Esophagus muscularis mucosa (tissue), 4 donors: Measurements from ENCODE around the gene DEUP1.

Source experiments
- EP300 ChIP-seq: sonication (generic); formaldehyde crosslinking; IDR thresholded peaks from one replicate; pipeline ENCODE4 v1.6.1; 2017; ENCODE audit warnings: antibody characterized with exemption
- POLR2A ChIP-seq: fragments of 450-650 bp; IDR thresholded peaks from one replicate; pipeline ENCODE4 v1.6.1; 2017; ENCODE audit warnings: antibody characterized with exemption, moderate library complexity, mild to moderate bottlenecking, low read depth
- POLR2AphosphoS5 ChIP-seq, 2 donors: sonication (generic); formaldehyde crosslinking; IDR thresholded peaks; one replicate each; pipeline ENCODE4 v1.6.1; 2017; ENCODE audit warnings: antibody characterized with exemption in 2 of 2
- TF ChIP-seq, protein P1 (sequence below), 3 experiments: fragments of 200-600 bp in 2 of 3; fragments of 450-650 bp in 1 of 3; sonication (generic) in 2 of 3; IDR thresholded peaks; one replicate each; pipeline ENCODE4 v1.5.1; 2017 to 2019; ENCODE audit warnings: antibody characterized with exemption in 3 of 3, mild to moderate bottlenecking in 2 of 3, moderate library complexity in 1 of 3

DNA sequence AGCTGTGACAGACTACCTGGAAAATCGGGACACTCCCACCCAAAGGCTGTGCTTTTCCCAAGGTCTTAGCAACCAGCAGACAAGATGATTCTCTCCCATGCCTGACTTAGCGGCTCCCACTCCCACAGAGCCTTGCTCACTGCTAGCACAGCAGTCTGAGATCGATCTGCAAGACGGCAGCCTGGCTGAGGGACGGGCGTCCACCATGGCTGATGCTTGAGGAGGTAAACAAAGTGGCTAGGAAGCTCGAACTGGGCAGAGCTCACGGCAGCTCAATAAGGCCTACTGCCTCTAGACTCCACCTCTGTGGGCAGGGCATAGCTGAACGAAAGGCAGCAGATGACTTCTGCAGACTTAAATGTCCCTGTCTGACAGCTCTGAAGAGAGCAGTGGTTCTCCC lies 127.7 kb downstream of the DEUP1 start:
- no peak for TF ChIP-seq POLR2A
- TF ChIP-seq, protein P1, sequence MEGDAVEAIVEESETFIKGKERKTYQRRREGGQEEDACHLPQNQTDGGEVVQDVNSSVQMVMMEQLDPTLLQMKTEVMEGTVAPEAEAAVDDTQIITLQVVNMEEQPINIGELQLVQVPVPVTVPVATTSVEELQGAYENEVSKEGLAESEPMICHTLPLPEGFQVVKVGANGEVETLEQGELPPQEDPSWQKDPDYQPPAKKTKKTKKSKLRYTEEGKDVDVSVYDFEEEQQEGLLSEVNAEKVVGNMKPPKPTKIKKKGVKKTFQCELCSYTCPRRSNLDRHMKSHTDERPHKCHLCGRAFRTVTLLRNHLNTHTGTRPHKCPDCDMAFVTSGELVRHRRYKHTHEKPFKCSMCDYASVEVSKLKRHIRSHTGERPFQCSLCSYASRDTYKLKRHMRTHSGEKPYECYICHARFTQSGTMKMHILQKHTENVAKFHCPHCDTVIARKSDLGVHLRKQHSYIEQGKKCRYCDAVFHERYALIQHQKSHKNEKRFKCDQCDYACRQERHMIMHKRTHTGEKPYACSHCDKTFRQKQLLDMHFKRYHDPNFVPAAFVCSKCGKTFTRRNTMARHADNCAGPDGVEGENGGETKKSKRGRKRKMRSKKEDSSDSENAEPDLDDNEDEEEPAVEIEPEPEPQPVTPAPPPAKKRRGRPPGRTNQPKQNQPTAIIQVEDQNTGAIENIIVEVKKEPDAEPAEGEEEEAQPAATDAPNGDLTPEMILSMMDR (IDR thresholded peaks at IDR 0.05) = no peak
- TF ChIP-seq POLR2AphosphoS5 (IDR thresholded peaks at IDR 0.05) = no peak
- TF ChIP-seq EP300 = no peak
